Spleen (tissue), 7 donors: ENCODE results near the gene HENMT1.

Experiments
- CTCF ChIP-seq, 11 experiments: fragments of 200-600 bp in 7 of 11; fragments of 450-650 bp in 4 of 11; sonication (generic) in 4 of 11; IDR thresholded peaks in 8 of 11; conservative IDR thresholded peaks in 3 of 11; 1 replicate in 7 of 11; 2 replicates in 4 of 11; pipeline versions ENCODE4 v1.4.0 to v1.8.0; 2016 to 2021; ENCODE audit warnings: antibody characterized with exemption in 11 of 11, inconsistent platforms in 4 of 11, mild to moderate bottlenecking in 1 of 11
- POLR2A ChIP-seq, 3 donors: fragments of 450-650 bp; IDR thresholded peaks; one replicate each; pipeline ENCODE4 v1.5.1; 2017; ENCODE audit warnings: antibody characterized with exemption in 3 of 3, mild to moderate bottlenecking in 1 of 3
- donor health status: DM: no; HTN: no; CAD: no; lungs with moderate emphysema.
- donor health status: DM: no; HTN: no; CAD: no.
- donor health status: DM: no; HTN: no; CAD: no.

GRCh38 chr1:108612496-108612895 is 48.4 kb downstream of the HENMT1 start:
- TF ChIP-seq POLR2A (IDR thresholded peaks at IDR 0.05): no peak
- TF ChIP-seq CTCF (IDR thresholded peaks at IDR 0.05 in 8 of 11, conservative IDR thresholded peaks at IDR 0.05 in 3 of 11): no peak
